IMR-90 (cell line): ENCODE measurements around the gene SLC25A40. TPM values are rescaled to one million over a fixed set of nuclear protein-coding genes. Genes with fewer than 3 reads are reported as not detected.

Source experiments
- ATAC-seq: fragments of 200-7000 bp; cut with Tn5 transposase; 2 replicates; pipeline ENCODE4 v1.9.1; 2020; ENCODE audit warnings: low read depth, mild to moderate bottlenecking, moderate library complexity
- BruUV-seq: library from RNA; stranded (reverse); fragments of 400-500 nt; replicated peaks from 2 replicates; lab custom pipeline; 2021; lab: Mats Ljungman, UMichigan
- CTCF ChIA-PET: fragments of 300-600 bp; formaldehyde crosslinking; extraction: SDS; loops from one replicate; lab custom pipeline; 2021; ENCODE audit warnings: antibody characterized with exemption; lab: Yijun Ruan, JAX
- POLR2A ChIA-PET: fragments of 300-600 bp; sonication (Branson Sonifier 250); formaldehyde crosslinking; loops from one replicate; lab custom pipeline; 2022; ENCODE audit warnings: antibody characterized with exemption; ENCODE audit not compliant: unreplicated experiment; lab: Charles Lee
- DNase-seq: peaks from one replicate; pipeline ENCODE4 v3.0.0; 2013
- H2AFZ ChIP-seq: replicated peaks from 2 replicates; pipeline ENCODE3; 2013; ENCODE audit warnings: low read length, mild to moderate bottlenecking; ENCODE audit not compliant: poor library complexity
- H2AK5ac ChIP-seq: 2 replicates; pipeline ENCODE4 v1.6.1; 2013; ENCODE audit warnings: low read depth, low read length, inconsistent platforms
- H2AK9ac ChIP-seq: replicated peaks from 2 replicates; pipeline ENCODE3; 2013; ENCODE audit warnings: mild to moderate bottlenecking, low read depth, low read length, moderate library complexity; ENCODE audit not compliant: poor library complexity
- H2BK120ac ChIP-seq: 2 replicates; pipeline ENCODE4 v1.6.1; 2013; ENCODE audit warnings: low read depth, low read length, inconsistent platforms
- H2BK15ac ChIP-seq: 3 replicates; pipeline ENCODE4 v1.6.1; 2013; ENCODE audit warnings: low read depth, low read length, inconsistent platforms
- H2BK20ac ChIP-seq: 2 replicates; pipeline ENCODE4 v1.6.1; 2013; ENCODE audit warnings: low read depth, mild to moderate bottlenecking, inconsistent platforms, low read length, moderate library complexity
- H2BK5ac ChIP-seq: 2 replicates; pipeline ENCODE4 v1.6.1; 2013; ENCODE audit warnings: mild to moderate bottlenecking, low read depth, low read length, inconsistent platforms; ENCODE audit not compliant: poor library complexity, severe bottlenecking
- H3K14ac ChIP-seq: replicated peaks from 2 replicates; pipeline ENCODE4 v1.6.1; 2013; ENCODE audit warnings: low read depth, low read length, inconsistent platforms
- H3K18ac ChIP-seq: 2 replicates; pipeline ENCODE4 v1.6.1; 2013; ENCODE audit warnings: low read depth, low read length, control low read depth
- H3K23ac ChIP-seq: 2 replicates; pipeline ENCODE4 v1.6.1; 2013; ENCODE audit warnings: low read depth, low read length, inconsistent platforms
- H3K27ac ChIP-seq: 2 replicates; pipeline ENCODE4 v1.5.1; 2013; ENCODE audit warnings: mild to moderate bottlenecking, control low read depth, low read length; ENCODE audit not compliant: insufficient read depth
- H3K27me3 ChIP-seq: 2 replicates; pipeline ENCODE4 v1.6.1; 2013; ENCODE audit warnings: low read length; ENCODE audit not compliant: control insufficient read depth, insufficient read depth
- H3K36me3 ChIP-seq: 2 replicates; pipeline ENCODE4 v1.6.1; 2013; ENCODE audit warnings: low read length, mixed read lengths; ENCODE audit not compliant: control insufficient read depth, insufficient read depth
- H3K4ac ChIP-seq: 2 replicates; pipeline ENCODE4 v1.6.1; 2013; ENCODE audit warnings: low read depth, low read length, inconsistent platforms
- H3K4me1 ChIP-seq: 2 replicates; pipeline ENCODE4 v1.6.1; 2013; ENCODE audit warnings: low read length, mixed read lengths; ENCODE audit not compliant: control insufficient read depth, insufficient read depth
- H3K4me2 ChIP-seq: 2 replicates; pipeline ENCODE4 v1.6.1; 2013; ENCODE audit warnings: low read depth, mild to moderate bottlenecking, control low read depth, low read length, moderate library complexity
- H3K4me3 ChIP-seq: 2 replicates; pipeline ENCODE4 v1.5.1; 2013; ENCODE audit warnings: low read depth, mild to moderate bottlenecking, control low read depth, low read length, moderate library complexity; ENCODE audit not compliant: insufficient read depth
- H3K56ac ChIP-seq: 2 replicates; pipeline ENCODE4 v1.6.1; 2013; ENCODE audit warnings: low read length, inconsistent platforms; ENCODE audit not compliant: insufficient read depth; ENCODE audit errors: extremely low read depth
- H3K79me1 ChIP-seq, 2 experiments: 2 replicates each; pipeline ENCODE4 v1.6.1; 2013; ENCODE audit warnings: low read length in 2 of 2, inconsistent platforms in 1 of 2, low read depth in 1 of 2
- H3K9ac ChIP-seq: 2 replicates; pipeline ENCODE4 v1.6.1; 2013; ENCODE audit warnings: low read depth, low read length, control low read depth
- H3K9me1 ChIP-seq: 2 replicates; pipeline ENCODE4 v1.6.1; 2013; ENCODE audit warnings: low read length, inconsistent platforms; ENCODE audit not compliant: insufficient read depth
- H3K9me3 ChIP-seq: 2 replicates; pipeline ENCODE4 v1.6.1; 2013; ENCODE audit warnings: low read length; ENCODE audit not compliant: control insufficient read depth, insufficient read depth
- H4K20me1 ChIP-seq: 2 replicates; pipeline ENCODE4 v1.6.1; 2013; ENCODE audit warnings: low read length, inconsistent platforms; ENCODE audit not compliant: insufficient read depth
- H4K5ac ChIP-seq: 2 replicates; pipeline ENCODE4 v1.6.1; 2013; ENCODE audit warnings: mild to moderate bottlenecking, low read depth, low read length, control low read depth
- H4K8ac ChIP-seq, 2 experiments: 2 replicates each; pipeline ENCODE4 v1.6.1; 2013; ENCODE audit warnings: low read depth in 2 of 2, low read length in 2 of 2, control low read depth in 1 of 2, inconsistent platforms in 1 of 2
- H4K91ac ChIP-seq: 2 replicates; pipeline ENCODE4 v1.6.1; 2013; ENCODE audit warnings: low read depth, low read length, inconsistent platforms; ENCODE audit not compliant: insufficient read depth
- BHLHE40 ChIP-seq: fragments of 150-350 bp; IDR thresholded peaks from 2 replicates; pipeline ENCODE4 v1.6.1; 2016; ENCODE audit warnings: mild to moderate bottlenecking, low read depth, low read length
- CEBPB ChIP-seq: IDR thresholded peaks from 2 replicates; pipeline ENCODE4 v1.6.1; 2012; ENCODE audit warnings: low read depth, low read length, improper control_type of control experiment
- CHD1 ChIP-seq: IDR thresholded peaks from 2 replicates; pipeline ENCODE4 v1.6.1; 2012; ENCODE audit warnings: low read depth, low read length, improper control_type of control experiment
- ELK1 ChIP-seq: fragments of 150-350 bp; IDR thresholded peaks from 2 replicates; pipeline ENCODE4 v1.6.1; 2016; ENCODE audit warnings: low read depth, mild to moderate bottlenecking, low read length, moderate library complexity, borderline replicate concordance
- FOS ChIP-seq: fragments of 150-350 bp; IDR thresholded peaks from 2 replicates; pipeline ENCODE4 v1.6.1; 2016; ENCODE audit warnings: low read depth, low read length
- MAFK ChIP-seq: IDR thresholded peaks from 2 replicates; pipeline ENCODE4 v1.6.1; 2012; ENCODE audit warnings: low read depth, low read length, improper control_type of control experiment
- MAZ ChIP-seq: IDR thresholded peaks from 2 replicates; pipeline ENCODE4 v1.6.1; 2012; ENCODE audit warnings: low read depth, mild to moderate bottlenecking, low read length, improper control_type of control experiment, moderate library complexity, borderline replicate concordance
- MXI1 ChIP-seq: IDR thresholded peaks from 2 replicates; pipeline ENCODE4 v1.6.1; 2012; ENCODE audit warnings: low read depth, mild to moderate bottlenecking, low read length, moderate library complexity, borderline replicate concordance
- NFE2L2 ChIP-seq: fragments of 150-350 bp; IDR thresholded peaks from 2 replicates; pipeline ENCODE4 v1.6.1; 2016; ENCODE audit warnings: low read depth, mild to moderate bottlenecking, low read length
- POLR2A ChIP-seq: IDR thresholded peaks from 2 replicates; pipeline ENCODE4 v1.6.1; 2012; ENCODE audit warnings: mild to moderate bottlenecking, low read depth, low read length
- RAD21 ChIP-seq: IDR thresholded peaks from 2 replicates; pipeline ENCODE4 v1.6.1; 2012; ENCODE audit warnings: low read length, improper control_type of control experiment
- RCOR1 ChIP-seq: IDR thresholded peaks from 2 replicates; pipeline ENCODE4 v1.6.1; 2012; ENCODE audit warnings: mild to moderate bottlenecking, low read length, improper control_type of control experiment; ENCODE audit not compliant: insufficient replicate concordance
- RFX5 ChIP-seq: IDR thresholded peaks from 2 replicates; pipeline ENCODE4 v1.8.0; 2012; ENCODE audit warnings: low read depth, mild to moderate bottlenecking, low read length, moderate library complexity
- SMC3 ChIP-seq: fragments of 150-350 bp; IDR thresholded peaks from 2 replicates; pipeline ENCODE4 v1.6.1; 2016; ENCODE audit warnings: low read depth, mild to moderate bottlenecking, antibody characterized with exemption, low read length, moderate library complexity
- WGBS, 2 experiments: methylation state at CpG; one replicate each; pipeline versions ENCODE4 v1.1.5 to v1.1.7; 2013; ENCODE audit warnings: missing lambda C conversion rate in 2 of 2; ENCODE audit not compliant: insufficient read length in 1 of 2; ENCODE audit errors: extremely low coverage in 2 of 2; 5-methylcytosine and 5-hydroxymethylcytosine counted together
- dilution Hi-C: fragments of 300-500 bp; cut with HindIII; formaldehyde crosslinking; loops from one replicate; pipeline ENCODE4 v1.14.3; 2018; ENCODE audit warnings: low sequenced_read_pairs; ENCODE audit not compliant: unreplicated experiment
- in situ Hi-C: fragments of 300-500 bp; cut with MboI; formaldehyde crosslinking; loops from 3 replicates; pipeline ENCODE4 v1.14.3; 2019; ENCODE audit warnings: low sequenced_read_pairs, inconsistent platforms, mixed read lengths
- intact Hi-C: fragments of 100-400 bp; cut with micrococcal nuclease; formaldehyde crosslinking; loops from 2 replicates; pipeline ENCODE4 v1.10.0; 2022
- polyA plus RNA-seq, 3 experiments: library from polyadenylated mRNA; depleted of rRNA; stranded (reverse); fragments of >200 nt; gene quantifications; 2 replicates each; pipeline ENCODE4 v1.2.3, GENCODE V29; 2012; ENCODE audit warnings: low replicate concordance in 1 of 3
- total RNA-seq: library from RNA; depleted of rRNA; stranded (reverse); fragments of >200 nt; gene quantifications from 2 replicates; pipeline ENCODE4 v1.2.3, GENCODE V29; 2012
- TF ChIP-seq, protein P1 (sequence below): conservative IDR thresholded peaks from 2 replicates; pipeline ENCODE4 v1.5.1; 2012; ENCODE audit warnings: mild to moderate bottlenecking, low read depth, low read length, improper control_type of control experiment
- TF ChIP-seq, protein P2 (sequence below): fragments of 150-350 bp; IDR thresholded peaks from 2 replicates; pipeline ENCODE4 v1.6.1; 2017; ENCODE audit warnings: mild to moderate bottlenecking, antibody characterized with exemption, low read length, low read depth

Gene SLC25A40
- total and polyA plus RNA-seq, 2 of the 4 experiments (the other 2 are of a cell fraction): 4.7 to 6.1 TPM

- H4K5ac ChIP-seq: no peak overlapping the region
- DNase-seq (no peak), ATAC-seq (no peak)
- no peaks in the 10 kb centered on the region for H3K36me3 ChIP-seq
- in situ Hi-C loops (no loop called here), dilution Hi-C loops (no loop called here), intact Hi-C loops (no loop called here)
- no peak overlapping the region for H3K4ac ChIP-seq
- no peaks in the 10 kb centered on the region for H3K9me3 ChIP-seq
- no peaks in the 10 kb centered on the region for H3K4me1 ChIP-seq
- no peak overlapping the region for H2AK9ac ChIP-seq
- no peak overlapping the region for H4K8ac ChIP-seq
- ChIA-PET POLR2A (no interaction called here), CTCF (no interaction called here)
- H3K79me1 ChIP-seq: no peaks in the 10 kb centered on the region
- H3K56ac ChIP-seq: no peak overlapping the region
- no peak overlapping the region for H3K4me2 ChIP-seq
- no peak overlapping the region for H2AK5ac ChIP-seq
- no peak overlapping the region for H2BK20ac ChIP-seq
- no peaks in the 10 kb centered on the region for H3K9me1 ChIP-seq
- no peak overlapping the region for H3K23ac ChIP-seq
- H3K9ac ChIP-seq: no peak overlapping the region
- no peak overlapping the region for H3K4me3 ChIP-seq
- H3K18ac ChIP-seq: no peak overlapping the region
- H2AFZ ChIP-seq: no peak overlapping the region
- no TSS peak for BruUV-seq
- no peaks in the 10 kb centered on the region for H3K27me3 ChIP-seq
- H4K20me1 ChIP-seq: no peaks in the 10 kb centered on the region
- H2BK15ac ChIP-seq: no peak overlapping the region
- no peak overlapping the region for H4K91ac ChIP-seq
- WGBS, 2 experiments: no CpG with 5 or more reads among the region's 1 CpG
- H2BK120ac ChIP-seq: no peak overlapping the region
- no peak overlapping the region for H3K14ac ChIP-seq
- H3K27ac ChIP-seq: no peak overlapping the region
- H2BK5ac ChIP-seq: no peak overlapping the region
- TF ChIP-seq RCOR1: no peak
- no peak for TF ChIP-seq MAFK
- no peak for TF ChIP-seq POLR2A
- no peak for TF ChIP-seq CEBPB
- no peak for TF ChIP-seq CHD1
- TF ChIP-seq BHLHE40: no peak
- TF ChIP-seq, protein P1, sequence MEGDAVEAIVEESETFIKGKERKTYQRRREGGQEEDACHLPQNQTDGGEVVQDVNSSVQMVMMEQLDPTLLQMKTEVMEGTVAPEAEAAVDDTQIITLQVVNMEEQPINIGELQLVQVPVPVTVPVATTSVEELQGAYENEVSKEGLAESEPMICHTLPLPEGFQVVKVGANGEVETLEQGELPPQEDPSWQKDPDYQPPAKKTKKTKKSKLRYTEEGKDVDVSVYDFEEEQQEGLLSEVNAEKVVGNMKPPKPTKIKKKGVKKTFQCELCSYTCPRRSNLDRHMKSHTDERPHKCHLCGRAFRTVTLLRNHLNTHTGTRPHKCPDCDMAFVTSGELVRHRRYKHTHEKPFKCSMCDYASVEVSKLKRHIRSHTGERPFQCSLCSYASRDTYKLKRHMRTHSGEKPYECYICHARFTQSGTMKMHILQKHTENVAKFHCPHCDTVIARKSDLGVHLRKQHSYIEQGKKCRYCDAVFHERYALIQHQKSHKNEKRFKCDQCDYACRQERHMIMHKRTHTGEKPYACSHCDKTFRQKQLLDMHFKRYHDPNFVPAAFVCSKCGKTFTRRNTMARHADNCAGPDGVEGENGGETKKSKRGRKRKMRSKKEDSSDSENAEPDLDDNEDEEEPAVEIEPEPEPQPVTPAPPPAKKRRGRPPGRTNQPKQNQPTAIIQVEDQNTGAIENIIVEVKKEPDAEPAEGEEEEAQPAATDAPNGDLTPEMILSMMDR: no peak
- TF ChIP-seq RAD21: no peak
- TF ChIP-seq RFX5: no peak
- no peak for TF ChIP-seq MAZ
- TF ChIP-seq SMC3: no peak
- no peak for TF ChIP-seq MXI1
- TF ChIP-seq, protein P2, sequence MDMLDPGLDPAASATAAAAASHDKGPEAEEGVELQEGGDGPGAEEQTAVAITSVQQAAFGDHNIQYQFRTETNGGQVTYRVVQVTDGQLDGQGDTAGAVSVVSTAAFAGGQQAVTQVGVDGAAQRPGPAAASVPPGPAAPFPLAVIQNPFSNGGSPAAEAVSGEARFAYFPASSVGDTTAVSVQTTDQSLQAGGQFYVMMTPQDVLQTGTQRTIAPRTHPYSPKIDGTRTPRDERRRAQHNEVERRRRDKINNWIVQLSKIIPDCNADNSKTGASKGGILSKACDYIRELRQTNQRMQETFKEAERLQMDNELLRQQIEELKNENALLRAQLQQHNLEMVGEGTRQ: no peak
- TF ChIP-seq ELK1: no peak
- TF ChIP-seq FOS: no peak
- no peak for TF ChIP-seq NFE2L2
These were observed 66.0 kb downstream of the SLC25A40 start for GRCh38 chr7:87810130-87810529.
